Chondrocyte (in vitro differentiated cells): ENCODE data around the gene CTNNBL1. TPM values are rescaled to one million over a fixed set of nuclear protein-coding genes. Genes with fewer than 3 reads are reported as not detected.

Experiments
- DNase-seq: peaks from one replicate; pipeline ENCODE4 v3.0.0; 2021; ENCODE audit warnings: mixed read lengths, low spot score
- H3K27ac Mint-ChIP-seq: one replicate; pipeline ENCODE4 v1.8.0; 2021; ENCODE audit warnings: mild to moderate bottlenecking, moderate library complexity, mixed read lengths; ENCODE audit not compliant: unreplicated experiment
- H3K27me3 Mint-ChIP-seq: 2 replicates; pipeline ENCODE4 v1.8.0; 2021; ENCODE audit warnings: low read depth, mixed read lengths
- H3K36me3 Mint-ChIP-seq: 2 replicates; pipeline ENCODE4 v1.8.0; 2021; ENCODE audit warnings: low read depth, mixed read lengths
- H3K4me1 Mint-ChIP-seq: 2 replicates; pipeline ENCODE4 v1.8.0; 2021; ENCODE audit warnings: low read depth, mild to moderate bottlenecking, mixed read lengths
- H3K4me3 Mint-ChIP-seq: one replicate; pipeline ENCODE4 v1.8.0; 2021; ENCODE audit warnings: mild to moderate bottlenecking, moderate library complexity, mixed read lengths; ENCODE audit not compliant: unreplicated experiment
- H3K9me3 Mint-ChIP-seq: 2 replicates; pipeline ENCODE4 v1.8.0; 2021; ENCODE audit warnings: low read depth, mixed read lengths
- CTCF ChIP-seq: fragments of 200-600 bp; sonication (generic); IDR thresholded peaks from 2 replicates; pipeline ENCODE4 v1.5.0; 2021; ENCODE audit warnings: antibody characterized with exemption, mild to moderate bottlenecking, moderate library complexity
- total RNA-seq: library from RNA; stranded (reverse); gene quantifications from 3 replicates; pipeline ENCODE4 v1.2.1, GENCODE V29; 2021

Gene CTNNBL1
- total RNA-seq, 1 donor from 2014 or later, result 36.0 TPM

DNA sequence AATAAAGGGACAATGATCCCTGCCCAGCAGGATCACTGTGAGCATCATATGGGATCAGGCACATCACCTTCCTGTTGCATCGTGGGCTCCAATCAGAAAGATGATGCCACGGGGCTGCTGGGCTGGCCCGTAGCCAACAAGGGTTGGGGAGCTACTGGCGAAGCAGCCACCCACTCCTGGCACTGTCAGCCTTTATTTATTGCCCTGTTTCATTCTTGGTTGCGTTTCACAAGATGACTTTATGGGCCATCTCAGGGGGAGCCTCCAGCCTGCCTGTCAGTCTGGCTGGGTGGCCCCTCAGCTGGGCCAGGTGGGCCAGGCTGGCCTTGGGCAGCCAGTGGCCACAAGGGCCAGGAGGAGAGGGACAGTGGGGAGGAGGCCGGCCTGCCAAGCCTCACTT is 226.4 kb downstream of the CTNNBL1 start:
- no peaks in the 10 kb centered on the region for H3K9me3 Mint-ChIP-seq
- no peak overlapping the region for H3K4me3 Mint-ChIP-seq
- H3K4me1 Mint-ChIP-seq, result peaks cover 26% of the 10 kb centered on the region
- DNase-seq, result no peak
- no peaks in the 10 kb centered on the region for H3K36me3 Mint-ChIP-seq
- H3K27ac Mint-ChIP-seq, result no peak overlapping the region
- H3K27me3 Mint-ChIP-seq, result peaks cover 2% of the 10 kb centered on the region
- no peak for TF ChIP-seq CTCF

DNA sequence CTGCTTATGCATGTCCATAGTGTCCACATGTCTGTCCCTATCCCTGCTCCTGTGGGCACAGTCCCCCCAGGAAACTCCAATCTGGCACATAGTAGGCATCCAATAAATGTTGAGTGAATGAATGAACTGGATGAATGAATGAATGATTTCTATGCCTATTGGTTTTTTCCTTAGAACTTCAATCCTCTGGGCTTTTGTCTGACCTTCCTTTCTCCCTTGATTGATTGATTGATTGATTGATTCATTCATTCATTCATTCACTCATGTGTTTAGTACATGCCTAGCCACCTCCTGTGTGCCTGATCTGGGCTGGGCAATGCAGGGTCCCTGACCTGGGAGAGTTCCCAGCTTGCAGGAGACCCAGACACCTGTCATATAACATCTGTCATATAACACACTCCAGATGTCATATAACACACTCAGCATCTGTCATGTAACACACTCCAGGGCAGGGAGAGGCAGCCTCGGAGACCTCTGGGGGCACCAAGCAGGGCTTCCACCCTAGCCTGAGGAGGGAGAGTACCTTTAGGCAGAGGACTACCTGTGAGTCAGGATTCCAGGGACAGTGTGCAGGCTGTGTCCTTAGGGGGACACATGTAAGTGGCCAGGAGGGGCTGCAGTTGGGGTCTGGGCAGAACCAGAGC is 227.0 kb downstream of the CTNNBL1 start:
- no peak for DNase-seq
- no peak overlapping the region for H3K27ac Mint-ChIP-seq
- no peaks in the 10 kb centered on the region for H3K36me3 Mint-ChIP-seq
- peaks cover 2% of the 10 kb centered on the region for H3K27me3 Mint-ChIP-seq
- TF ChIP-seq CTCF, result no peak
- H3K9me3 Mint-ChIP-seq, result no peaks in the 10 kb centered on the region
- no peak overlapping the region for H3K4me3 Mint-ChIP-seq
- H3K4me1 Mint-ChIP-seq, result peaks cover 24% of the 10 kb centered on the region

GRCh38 chr20:37921341-37921929 is 227.6 kb downstream of the CTNNBL1 start:
- H3K27ac Mint-ChIP-seq, result no peak overlapping the region
- no peak overlapping the region for H3K4me3 Mint-ChIP-seq
- no peak for DNase-seq
- H3K36me3 Mint-ChIP-seq, result no peaks in the 10 kb centered on the region
- H3K27me3 Mint-ChIP-seq, result peaks cover 2% of the 10 kb centered on the region
- no peaks in the 10 kb centered on the region for H3K9me3 Mint-ChIP-seq
- no peak for TF ChIP-seq CTCF
- H3K4me1 Mint-ChIP-seq, result peaks cover 18% of the 10 kb centered on the region

Other genes starting within 250 kb of the CTNNBL1 start
- gene NNAT, start 172.8 kb upstream of the CTNNBL1 start, total RNA-seq, result 1.4 to 3.1 TPM (median 2.7 TPM) in 3 replicates
- 56.6 to 66.2 TPM (median 65.1 TPM) in 3 replicates for gene BLCAP, start 166.2 kb upstream of the CTNNBL1 start, total RNA-seq
- gene VSTM2L, start 209.1 kb downstream of the CTNNBL1 start, total RNA-seq, result 6.8 to 24.5 TPM (median 7.3 TPM) in 3 replicates